H1 (cell line): ENCODE data around the gene DUOXA1. TPM values are rescaled to one million over a fixed set of nuclear protein-coding genes. Genes with fewer than 3 reads are reported as not detected.

Experiments
- polyA plus RNA-seq, 7 experiments: library from polyadenylated mRNA; depleted of rRNA in 3 of 7; stranded (reverse) in 5 of 7; unstranded in 2 of 7; fragments of >200 nt in 5 of 7; fragments of 200-250 nt in 2 of 7; gene quantifications; 1 replicate in 5 of 7; 2 replicates in 1 of 7; 4 replicates in 1 of 7; pipeline versions ENCODE4 v1.2.1 to v1.2.3, GENCODE V29; 2011 to 2013; ENCODE audit warnings: missing spikeins in 2 of 7, mixed read lengths in 2 of 7
- total RNA-seq: library from RNA; stranded (reverse); fragmentation: NEBNext Ultra II Directional; extraction: Animal tissue kit (Norgen Biotek cat#: 25700); gene quantifications from 2 replicates; pipeline ENCODE4 v1.2.1, GENCODE V29; 2021
- TF ChIP-seq, protein P1 (sequence below): fragments of 300-600 bp; sonication (generic); IDR thresholded peaks from 2 replicates; pipeline ENCODE4 v1.7.1; 2012; ENCODE audit warnings: low read length, moderate library complexity, mild to moderate bottlenecking, inconsistent platforms; ENCODE audit not compliant: insufficient replicate concordance

The DUOXA1 gene
- total and polyA plus RNA-seq, 2 of the 8 experiments (the other 6 are each of a cell fraction or from before 2014, with no cell fraction given): 0.18 TPM; not detected in 1

DNA sequence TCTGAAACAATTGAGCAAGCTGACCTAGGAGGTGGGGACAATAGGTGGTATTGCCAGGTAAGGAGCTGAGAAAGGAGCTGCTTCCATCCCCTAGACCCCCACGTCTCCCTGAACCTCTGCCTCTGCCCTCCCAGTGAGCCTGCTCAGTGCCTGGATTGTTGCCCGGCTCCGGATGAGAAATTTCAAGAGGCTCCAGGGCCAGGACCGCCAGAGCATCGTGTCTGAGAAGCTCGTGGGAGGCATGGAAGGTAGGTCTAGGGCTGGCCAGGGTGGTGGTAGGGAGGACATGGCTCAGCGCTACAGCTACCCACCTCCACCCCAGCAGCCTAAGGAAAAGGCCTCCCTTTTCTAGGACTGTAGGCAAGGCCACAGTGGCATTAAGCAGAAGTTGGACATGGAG lies 13.4 kb upstream of the DUOXA1 start (continued):
- TF ChIP-seq, protein P1, sequence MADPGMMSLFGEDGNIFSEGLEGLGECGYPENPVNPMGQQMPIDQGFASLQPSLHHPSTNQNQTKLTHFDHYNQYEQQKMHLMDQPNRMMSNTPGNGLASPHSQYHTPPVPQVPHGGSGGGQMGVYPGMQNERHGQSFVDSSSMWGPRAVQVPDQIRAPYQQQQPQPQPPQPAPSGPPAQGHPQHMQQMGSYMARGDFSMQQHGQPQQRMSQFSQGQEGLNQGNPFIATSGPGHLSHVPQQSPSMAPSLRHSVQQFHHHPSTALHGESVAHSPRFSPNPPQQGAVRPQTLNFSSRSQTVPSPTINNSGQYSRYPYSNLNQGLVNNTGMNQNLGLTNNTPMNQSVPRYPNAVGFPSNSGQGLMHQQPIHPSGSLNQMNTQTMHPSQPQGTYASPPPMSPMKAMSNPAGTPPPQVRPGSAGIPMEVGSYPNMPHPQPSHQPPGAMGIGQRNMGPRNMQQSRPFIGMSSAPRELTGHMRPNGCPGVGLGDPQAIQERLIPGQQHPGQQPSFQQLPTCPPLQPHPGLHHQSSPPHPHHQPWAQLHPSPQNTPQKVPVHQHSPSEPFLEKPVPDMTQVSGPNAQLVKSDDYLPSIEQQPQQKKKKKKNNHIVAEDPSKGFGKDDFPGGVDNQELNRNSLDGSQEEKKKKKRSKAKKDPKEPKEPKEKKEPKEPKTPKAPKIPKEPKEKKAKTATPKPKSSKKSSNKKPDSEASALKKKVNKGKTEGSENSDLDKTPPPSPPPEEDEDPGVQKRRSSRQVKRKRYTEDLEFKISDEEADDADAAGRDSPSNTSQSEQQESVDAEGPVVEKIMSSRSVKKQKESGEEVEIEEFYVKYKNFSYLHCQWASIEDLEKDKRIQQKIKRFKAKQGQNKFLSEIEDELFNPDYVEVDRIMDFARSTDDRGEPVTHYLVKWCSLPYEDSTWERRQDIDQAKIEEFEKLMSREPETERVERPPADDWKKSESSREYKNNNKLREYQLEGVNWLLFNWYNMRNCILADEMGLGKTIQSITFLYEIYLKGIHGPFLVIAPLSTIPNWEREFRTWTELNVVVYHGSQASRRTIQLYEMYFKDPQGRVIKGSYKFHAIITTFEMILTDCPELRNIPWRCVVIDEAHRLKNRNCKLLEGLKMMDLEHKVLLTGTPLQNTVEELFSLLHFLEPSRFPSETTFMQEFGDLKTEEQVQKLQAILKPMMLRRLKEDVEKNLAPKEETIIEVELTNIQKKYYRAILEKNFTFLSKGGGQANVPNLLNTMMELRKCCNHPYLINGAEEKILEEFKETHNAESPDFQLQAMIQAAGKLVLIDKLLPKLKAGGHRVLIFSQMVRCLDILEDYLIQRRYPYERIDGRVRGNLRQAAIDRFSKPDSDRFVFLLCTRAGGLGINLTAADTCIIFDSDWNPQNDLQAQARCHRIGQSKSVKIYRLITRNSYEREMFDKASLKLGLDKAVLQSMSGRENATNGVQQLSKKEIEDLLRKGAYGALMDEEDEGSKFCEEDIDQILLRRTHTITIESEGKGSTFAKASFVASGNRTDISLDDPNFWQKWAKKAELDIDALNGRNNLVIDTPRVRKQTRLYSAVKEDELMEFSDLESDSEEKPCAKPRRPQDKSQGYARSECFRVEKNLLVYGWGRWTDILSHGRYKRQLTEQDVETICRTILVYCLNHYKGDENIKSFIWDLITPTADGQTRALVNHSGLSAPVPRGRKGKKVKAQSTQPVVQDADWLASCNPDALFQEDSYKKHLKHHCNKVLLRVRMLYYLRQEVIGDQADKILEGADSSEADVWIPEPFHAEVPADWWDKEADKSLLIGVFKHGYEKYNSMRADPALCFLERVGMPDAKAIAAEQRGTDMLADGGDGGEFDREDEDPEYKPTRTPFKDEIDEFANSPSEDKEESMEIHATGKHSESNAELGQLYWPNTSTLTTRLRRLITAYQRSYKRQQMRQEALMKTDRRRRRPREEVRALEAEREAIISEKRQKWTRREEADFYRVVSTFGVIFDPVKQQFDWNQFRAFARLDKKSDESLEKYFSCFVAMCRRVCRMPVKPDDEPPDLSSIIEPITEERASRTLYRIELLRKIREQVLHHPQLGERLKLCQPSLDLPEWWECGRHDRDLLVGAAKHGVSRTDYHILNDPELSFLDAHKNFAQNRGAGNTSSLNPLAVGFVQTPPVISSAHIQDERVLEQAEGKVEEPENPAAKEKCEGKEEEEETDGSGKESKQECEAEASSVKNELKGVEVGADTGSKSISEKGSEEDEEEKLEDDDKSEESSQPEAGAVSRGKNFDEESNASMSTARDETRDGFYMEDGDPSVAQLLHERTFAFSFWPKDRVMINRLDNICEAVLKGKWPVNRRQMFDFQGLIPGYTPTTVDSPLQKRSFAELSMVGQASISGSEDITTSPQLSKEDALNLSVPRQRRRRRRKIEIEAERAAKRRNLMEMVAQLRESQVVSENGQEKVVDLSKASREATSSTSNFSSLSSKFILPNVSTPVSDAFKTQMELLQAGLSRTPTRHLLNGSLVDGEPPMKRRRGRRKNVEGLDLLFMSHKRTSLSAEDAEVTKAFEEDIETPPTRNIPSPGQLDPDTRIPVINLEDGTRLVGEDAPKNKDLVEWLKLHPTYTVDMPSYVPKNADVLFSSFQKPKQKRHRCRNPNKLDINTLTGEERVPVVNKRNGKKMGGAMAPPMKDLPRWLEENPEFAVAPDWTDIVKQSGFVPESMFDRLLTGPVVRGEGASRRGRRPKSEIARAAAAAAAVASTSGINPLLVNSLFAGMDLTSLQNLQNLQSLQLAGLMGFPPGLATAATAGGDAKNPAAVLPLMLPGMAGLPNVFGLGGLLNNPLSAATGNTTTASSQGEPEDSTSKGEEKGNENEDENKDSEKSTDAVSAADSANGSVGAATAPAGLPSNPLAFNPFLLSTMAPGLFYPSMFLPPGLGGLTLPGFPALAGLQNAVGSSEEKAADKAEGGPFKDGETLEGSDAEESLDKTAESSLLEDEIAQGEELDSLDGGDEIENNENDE: no peak
